K562 (cell line): ENCODE results near the gene SLMAP. TPM values are rescaled to one million over a fixed set of nuclear protein-coding genes. Genes with fewer than 3 reads are reported as not detected.
A peak's percentile ranks its signal among the peaks of the same experiment; 100 is the strongest.

Source experiments
- BCL6 ChIP-seq: fragments of 250-450 bp; sonication (Bioruptor Pico); IDR thresholded peaks from 2 replicates; pipeline ENCODE4 v1.4.0; 2020
- BCOR ChIP-seq: fragments of 450-650 bp; IDR thresholded peaks from 2 replicates; pipeline ENCODE4 v1.6.1; 2016
- BHLHE40 ChIP-seq: IDR thresholded peaks from 2 replicates; pipeline ENCODE4 v1.6.1; 2011; ENCODE audit warnings: low read length, improper control_type of control experiment
- BRD9 ChIP-seq: fragments of 450-650 bp; IDR thresholded peaks from 2 replicates; pipeline ENCODE4 v1.6.1; 2018; ENCODE audit warnings: low read depth; ENCODE audit not compliant: partially characterized antibody
- CEBPB ChIP-seq: fragments of 450-650 bp; IDR thresholded peaks from 2 replicates; pipeline ENCODE4 v1.6.1; 2016; ENCODE audit warnings: missing genetic modification characterization, missing compliant biosample characterization
- HMGN3 ChIP-seq: IDR thresholded peaks from 2 replicates; pipeline ENCODE4 v1.6.1; 2011; ENCODE audit warnings: borderline replicate concordance, low read depth, mild to moderate bottlenecking, mixed read lengths, low read length; ENCODE audit not compliant: insufficient read length; ENCODE audit errors: extremely low read depth
- HNRNPL ChIP-seq: fragments of 200-400 bp; formaldehyde crosslinking; IDR thresholded peaks from 2 replicates; pipeline ENCODE4 v1.6.1; 2017; ENCODE audit warnings: low read depth, mild to moderate bottlenecking, low read length
- IRF2 ChIP-seq: sonication (generic); formaldehyde crosslinking; IDR thresholded peaks from 2 replicates; pipeline ENCODE4 v1.8.1; 2022; ENCODE audit warnings: mild to moderate bottlenecking, missing genetic modification reagents
- RFX7 ChIP-seq: fragments of 250-450 bp; sonication (Bioruptor Pico); IDR thresholded peaks from 2 replicates; pipeline ENCODE4 v1.5.1; 2021; ENCODE audit warnings: mild to moderate bottlenecking
- SAFB2 ChIP-seq: fragments of 200-400 bp; formaldehyde crosslinking; IDR thresholded peaks from 2 replicates; pipeline ENCODE4 v1.6.1; 2018; ENCODE audit warnings: borderline replicate concordance, low read length, low read depth, moderate library complexity; ENCODE audit not compliant: severe bottlenecking
- SNRNP70 ChIP-seq: fragments of 200-400 bp; formaldehyde crosslinking; optimal IDR thresholded peaks from 2 replicates; pipeline ENCODE3; 2017; ENCODE audit warnings: low read depth, low read length
- STAT5A ChIP-seq: IDR thresholded peaks from 2 replicates; pipeline ENCODE4 v1.6.1; 2012; ENCODE audit warnings: low read length, inconsistent platforms, borderline replicate concordance
- TAF1 ChIP-seq: IDR thresholded peaks from 2 replicates; pipeline ENCODE4 v1.6.1; 2011; ENCODE audit warnings: mild to moderate bottlenecking, low read length, moderate library complexity; ENCODE audit not compliant: insufficient read depth, control insufficient read depth, severe bottlenecking; ENCODE audit errors: extremely low read depth
- TFAM ChIP-seq: fragments of 250-450 bp; sonication (Bioruptor Pico); conservative IDR thresholded peaks from 2 replicates; pipeline ENCODE4 v1.5.0; 2021; ENCODE audit warnings: mild to moderate bottlenecking, moderate library complexity
- ZNF436 ChIP-seq: fragments of 250-450, 450-650 bp; sonication (Bioruptor Pico); formaldehyde crosslinking; IDR thresholded peaks from 2 replicates; pipeline ENCODE4 v1.7.0; 2020; ENCODE audit warnings: mild to moderate bottlenecking
- ZZZ3 ChIP-seq: fragments of 450-650 bp; IDR thresholded peaks from 2 replicates; pipeline ENCODE4 v1.6.1; 2016; ENCODE audit warnings: antibody characterized with exemption, mild to moderate bottlenecking, moderate library complexity
- polyA plus RNA-seq, 8 experiments: library from polyadenylated mRNA; depleted of rRNA in 4 of 8; stranded (reverse) in 5 of 8; unstranded in 3 of 8; fragments of >200 nt; fragmentation: Nextera tagmentation in 2 of 8; fragmentation: Illumina TruSeq in 1 of 8; extraction: Ambion mirVana in 2 of 8; extraction: Trizol in 1 of 8; gene quantifications; 2 replicates each; pipeline versions ENCODE4 v1.2.1 to v1.2.3, GENCODE V29; 2011 to 2014; ENCODE audit warnings: inconsistent platforms in 1 of 8, missing spikeins in 1 of 8
- total RNA-seq, 7 experiments: library from RNA; depleted of rRNA in 6 of 7; stranded (reverse); fragments of >200 nt in 6 of 7; fragmentation: Illumina TruSeq in 2 of 7; extraction: Trizol in 2 of 7; gene quantifications; 2 replicates each; pipeline versions ENCODE4 v1.2.1 to v1.2.3, GENCODE V29; 2011 to 2021; ENCODE audit warnings: low replicate concordance in 1 of 7
- TF ChIP-seq, protein P1 (sequence below), 3 experiments: fragments of 200-800 bp in 1 of 3; fragments of 250-450 bp in 1 of 3; fragments of 450-650 bp in 1 of 3; sonication (Bioruptor Pico) in 1 of 3; sonication (Bioruptor generic) in 1 of 3; formaldehyde crosslinking in 1 of 3; IDR thresholded peaks; 2 replicates each; pipeline versions ENCODE4 v1.6.1 to v1.8.0; 2016 to 2022; ENCODE audit warnings: mild to moderate bottlenecking in 2 of 3, missing genetic modification characterization in 2 of 3, missing compliant biosample characterization in 1 of 3, moderate library complexity in 1 of 3
- TF ChIP-seq, protein P2 (sequence below): conservative IDR thresholded peaks from 2 replicates; pipeline ENCODE4 v1.6.1; 2011; ENCODE audit warnings: low read depth, mild to moderate bottlenecking, low read length; ENCODE audit not compliant: control insufficient read depth
- TF ChIP-seq, protein P3 (sequence below): fragments of 450-650 bp; formaldehyde crosslinking; IDR thresholded peaks from 2 replicates; pipeline ENCODE4 v1.4.0; 2020; ENCODE audit warnings: mild to moderate bottlenecking, moderate library complexity
- TF ChIP-seq, protein P4 (sequence below): fragments of 200-800 bp; sonication (Bioruptor generic); IDR thresholded peaks from 2 replicates; pipeline ENCODE4 v1.6.1; 2017; ENCODE audit warnings: missing genetic modification characterization, missing compliant biosample characterization
- TF ChIP-seq, protein P5 (sequence below): fragments of 450-650 bp; IDR thresholded peaks from 2 replicates; pipeline ENCODE4 v1.6.1; 2016; ENCODE audit warnings: missing biosample characterization, missing genetic modification characterization

Gene SLMAP
- total and polyA plus RNA-seq, 9 of the 15 experiments (the other 6 are each of a cell fraction or from before 2014, with no cell fraction given) = 12.1 to 50.7 (median 28.3) TPM

DNA sequence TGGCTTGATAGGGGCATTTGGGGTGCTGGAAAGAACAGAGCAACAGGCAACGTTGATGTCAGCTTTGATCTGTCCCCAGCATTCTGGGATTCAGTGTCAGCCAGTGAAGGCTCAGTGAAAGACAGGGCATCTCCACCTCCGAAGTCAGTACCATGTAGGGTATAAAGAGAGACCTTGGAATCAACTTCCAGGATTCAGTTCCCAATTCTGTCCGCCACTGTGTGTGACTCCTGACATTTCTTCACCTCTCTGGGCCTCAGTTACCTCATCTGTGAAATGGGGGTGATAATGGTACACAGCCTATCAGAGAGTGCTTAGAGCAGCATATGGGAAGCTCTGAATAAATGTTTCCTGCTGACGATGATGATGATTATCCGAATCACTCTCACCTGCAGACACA lies 196.5 kb downstream of the SLMAP start (continued):
- TF ChIP-seq, protein P1, sequence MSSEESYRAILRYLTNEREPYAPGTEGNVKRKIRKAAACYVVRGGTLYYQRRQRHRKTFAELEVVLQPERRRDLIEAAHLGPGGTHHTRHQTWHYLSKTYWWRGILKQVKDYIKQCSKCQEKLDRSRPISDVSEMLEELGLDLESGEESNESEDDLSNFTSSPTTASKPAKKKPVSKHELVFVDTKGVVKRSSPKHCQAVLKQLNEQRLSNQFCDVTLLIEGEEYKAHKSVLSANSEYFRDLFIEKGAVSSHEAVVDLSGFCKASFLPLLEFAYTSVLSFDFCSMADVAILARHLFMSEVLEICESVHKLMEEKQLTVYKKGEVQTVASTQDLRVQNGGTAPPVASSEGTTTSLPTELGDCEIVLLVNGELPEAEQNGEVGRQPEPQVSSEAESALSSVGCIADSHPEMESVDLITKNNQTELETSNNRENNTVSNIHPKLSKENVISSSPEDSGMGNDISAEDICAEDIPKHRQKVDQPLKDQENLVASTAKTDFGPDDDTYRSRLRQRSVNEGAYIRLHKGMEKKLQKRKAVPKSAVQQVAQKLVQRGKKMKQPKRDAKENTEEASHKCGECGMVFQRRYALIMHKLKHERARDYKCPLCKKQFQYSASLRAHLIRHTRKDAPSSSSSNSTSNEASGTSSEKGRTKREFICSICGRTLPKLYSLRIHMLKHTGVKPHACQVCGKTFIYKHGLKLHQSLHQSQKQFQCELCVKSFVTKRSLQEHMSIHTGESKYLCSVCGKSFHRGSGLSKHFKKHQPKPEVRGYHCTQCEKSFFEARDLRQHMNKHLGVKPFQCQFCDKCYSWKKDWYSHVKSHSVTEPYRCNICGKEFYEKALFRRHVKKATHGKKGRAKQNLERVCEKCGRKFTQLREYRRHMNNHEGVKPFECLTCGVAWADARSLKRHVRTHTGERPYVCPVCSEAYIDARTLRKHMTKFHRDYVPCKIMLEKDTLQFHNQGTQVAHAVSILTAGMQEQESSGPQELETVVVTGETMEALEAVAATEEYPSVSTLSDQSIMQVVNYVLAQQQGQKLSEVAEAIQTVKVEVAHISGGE (CRISPR knock-in tag; IDR thresholded peaks at IDR 0.05) = peak in 1 of 3 experiments; percentile 1; a peak in 1 of 6 replicates
- TF ChIP-seq STAT5A (no peak), RFX7 (CRISPR knock-in tag) (no peak), SAFB2 (no peak), BRD9 (no peak), HMGN3 (no peak), SNRNP70 (no peak), TAF1 (no peak), ZZZ3 (no peak), BCOR (peak; percentile 87), CEBPB (tag) (no peak), IRF2 (CRISPR knock-in tag) (no peak), HNRNPL (no peak), BHLHE40 (no peak), BCL6 (no peak), ZNF436 (CRISPR knock-in tag) (no peak), TFAM (no peak)
- TF ChIP-seq, protein P2, sequence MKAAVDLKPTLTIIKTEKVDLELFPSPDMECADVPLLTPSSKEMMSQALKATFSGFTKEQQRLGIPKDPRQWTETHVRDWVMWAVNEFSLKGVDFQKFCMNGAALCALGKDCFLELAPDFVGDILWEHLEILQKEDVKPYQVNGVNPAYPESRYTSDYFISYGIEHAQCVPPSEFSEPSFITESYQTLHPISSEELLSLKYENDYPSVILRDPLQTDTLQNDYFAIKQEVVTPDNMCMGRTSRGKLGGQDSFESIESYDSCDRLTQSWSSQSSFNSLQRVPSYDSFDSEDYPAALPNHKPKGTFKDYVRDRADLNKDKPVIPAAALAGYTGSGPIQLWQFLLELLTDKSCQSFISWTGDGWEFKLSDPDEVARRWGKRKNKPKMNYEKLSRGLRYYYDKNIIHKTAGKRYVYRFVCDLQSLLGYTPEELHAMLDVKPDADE = no peak
- TF ChIP-seq, protein P3, sequence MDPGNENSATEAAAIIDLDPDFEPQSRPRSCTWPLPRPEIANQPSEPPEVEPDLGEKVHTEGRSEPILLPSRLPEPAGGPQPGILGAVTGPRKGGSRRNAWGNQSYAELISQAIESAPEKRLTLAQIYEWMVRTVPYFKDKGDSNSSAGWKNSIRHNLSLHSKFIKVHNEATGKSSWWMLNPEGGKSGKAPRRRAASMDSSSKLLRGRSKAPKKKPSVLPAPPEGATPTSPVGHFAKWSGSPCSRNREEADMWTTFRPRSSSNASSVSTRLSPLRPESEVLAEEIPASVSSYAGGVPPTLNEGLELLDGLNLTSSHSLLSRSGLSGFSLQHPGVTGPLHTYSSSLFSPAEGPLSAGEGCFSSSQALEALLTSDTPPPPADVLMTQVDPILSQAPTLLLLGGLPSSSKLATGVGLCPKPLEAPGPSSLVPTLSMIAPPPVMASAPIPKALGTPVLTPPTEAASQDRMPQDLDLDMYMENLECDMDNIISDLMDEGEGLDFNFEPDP (CRISPR knock-in tag) = no peak
- TF ChIP-seq, protein P4, sequence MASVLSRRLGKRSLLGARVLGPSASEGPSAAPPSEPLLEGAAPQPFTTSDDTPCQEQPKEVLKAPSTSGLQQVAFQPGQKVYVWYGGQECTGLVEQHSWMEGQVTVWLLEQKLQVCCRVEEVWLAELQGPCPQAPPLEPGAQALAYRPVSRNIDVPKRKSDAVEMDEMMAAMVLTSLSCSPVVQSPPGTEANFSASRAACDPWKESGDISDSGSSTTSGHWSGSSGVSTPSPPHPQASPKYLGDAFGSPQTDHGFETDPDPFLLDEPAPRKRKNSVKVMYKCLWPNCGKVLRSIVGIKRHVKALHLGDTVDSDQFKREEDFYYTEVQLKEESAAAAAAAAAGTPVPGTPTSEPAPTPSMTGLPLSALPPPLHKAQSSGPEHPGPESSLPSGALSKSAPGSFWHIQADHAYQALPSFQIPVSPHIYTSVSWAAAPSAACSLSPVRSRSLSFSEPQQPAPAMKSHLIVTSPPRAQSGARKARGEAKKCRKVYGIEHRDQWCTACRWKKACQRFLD = peak; percentile 83
- TF ChIP-seq, protein P5, sequence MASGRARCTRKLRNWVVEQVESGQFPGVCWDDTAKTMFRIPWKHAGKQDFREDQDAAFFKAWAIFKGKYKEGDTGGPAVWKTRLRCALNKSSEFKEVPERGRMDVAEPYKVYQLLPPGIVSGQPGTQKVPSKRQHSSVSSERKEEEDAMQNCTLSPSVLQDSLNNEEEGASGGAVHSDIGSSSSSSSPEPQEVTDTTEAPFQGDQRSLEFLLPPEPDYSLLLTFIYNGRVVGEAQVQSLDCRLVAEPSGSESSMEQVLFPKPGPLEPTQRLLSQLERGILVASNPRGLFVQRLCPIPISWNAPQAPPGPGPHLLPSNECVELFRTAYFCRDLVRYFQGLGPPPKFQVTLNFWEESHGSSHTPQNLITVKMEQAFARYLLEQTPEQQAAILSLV (tag) = no peak
